Lower leg skin (tissue), 4 donors: Measurements from ENCODE around the gene NRXN3. TPM values are rescaled to one million over a fixed set of nuclear protein-coding genes. Genes with fewer than 3 reads are reported as not detected.

Source experiments
- DNase-seq, 2 donors: peaks; one replicate each; pipeline ENCODE4 v3.0.0-alpha.2; 2019; ENCODE audit warnings: low spot score in 2 of 2
- H3K4me3 ChIP-seq: fragments of 200-600 bp; sonication (generic); 2 replicates; pipeline ENCODE4 v1.5.1; 2017; ENCODE audit warnings: mild to moderate bottlenecking, low read depth; ENCODE audit not compliant: poor library complexity, severe bottlenecking
- CTCF ChIP-seq, 3 donors: fragments of 450-650 bp; IDR thresholded peaks; one replicate each; pipeline ENCODE4 v1.5.1; 2016; ENCODE audit warnings: antibody characterized with exemption in 3 of 3, mild to moderate bottlenecking in 3 of 3, moderate library complexity in 2 of 3
- POLR2A ChIP-seq, 2 donors: fragments of 450-650 bp; IDR thresholded peaks; one replicate each; pipeline ENCODE4 v1.6.1; 2016 to 2017; ENCODE audit warnings: antibody characterized with exemption in 2 of 2, mild to moderate bottlenecking in 1 of 2, moderate library complexity in 1 of 2
- WGBS, 2 donors: methylation state at CpG; one replicate each; pipeline ENCODE4 v1.1.5; 2018; 5-methylcytosine and 5-hydroxymethylcytosine counted together
- intact Hi-C: fragments of 100-400 bp; cut with DNase I; formaldehyde crosslinking; loops from one replicate; pipeline ENCODE4 v1.15.0; 2023; ENCODE audit warnings: low total_unique reads
- total RNA-seq, 4 donors: library from RNA; depleted of rRNA; stranded (reverse); fragments of >200 nt; gene quantifications; one replicate each; pipeline ENCODE4 v1.1.0, GENCODE V29; 2016

Gene NRXN3
- total RNA-seq, 4 donors from 2014 or later = 0.61 to 2.4 (median 1.7) TPM

- intact Hi-C loops = no loop called here
- no peak overlapping the region for H3K4me3 ChIP-seq
- no peak for DNase-seq
- TF ChIP-seq CTCF (IDR thresholded peaks at IDR 0.05) (no peak), POLR2A (IDR thresholded peaks at IDR 0.05) (no peak)
- 85 to 89% methylated on average over 5 of the region's 5 CpGs for WGBS, 2 donors
Observed at GRCh38 chr14:79093531-79093930, 923.4 kb downstream of the NRXN3 start.

DNA sequence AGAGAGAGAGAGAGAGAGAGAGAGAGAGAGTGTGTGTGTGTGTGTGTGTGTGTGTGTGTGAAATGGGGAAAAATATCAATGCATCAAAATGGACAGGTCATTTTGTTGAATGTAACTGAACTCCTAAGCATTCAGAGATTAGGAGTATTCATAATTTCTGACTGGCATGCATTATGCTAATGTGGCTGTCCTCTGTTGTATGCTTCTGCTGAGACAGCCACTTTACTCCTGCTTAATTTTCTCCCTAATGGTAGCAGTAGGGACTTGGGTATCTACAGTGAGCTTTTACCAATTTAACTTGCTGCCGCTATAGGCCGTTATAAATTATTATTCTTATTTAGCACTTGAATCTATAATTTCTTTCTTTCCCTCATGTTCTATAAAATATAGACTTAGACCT, 924.8 kb downstream of the NRXN3 start:
- TF ChIP-seq CTCF (IDR thresholded peaks at IDR 0.05) = no peak
- no peak for TF ChIP-seq POLR2A (IDR thresholded peaks at IDR 0.05)
- no peak for DNase-seq
- intact Hi-C loops = no loop called here
- H3K4me3 ChIP-seq = no peak overlapping the region
- WGBS, 2 donors = 94 to 95% methylated on average over 2 of the region's 2 CpGs

GRCh38 chr14:79096811-79097210, 926.6 kb downstream of the NRXN3 start:
- WGBS, 2 donors = 19 to 59% methylated on average over 1 of the region's 1 CpG
- TF ChIP-seq CTCF (IDR thresholded peaks at IDR 0.05) = no peak
- no peak for TF ChIP-seq POLR2A (IDR thresholded peaks at IDR 0.05)
- H3K4me3 ChIP-seq = no peak overlapping the region
- intact Hi-C loops = no loop called here
- DNase-seq = no peak

DNA sequence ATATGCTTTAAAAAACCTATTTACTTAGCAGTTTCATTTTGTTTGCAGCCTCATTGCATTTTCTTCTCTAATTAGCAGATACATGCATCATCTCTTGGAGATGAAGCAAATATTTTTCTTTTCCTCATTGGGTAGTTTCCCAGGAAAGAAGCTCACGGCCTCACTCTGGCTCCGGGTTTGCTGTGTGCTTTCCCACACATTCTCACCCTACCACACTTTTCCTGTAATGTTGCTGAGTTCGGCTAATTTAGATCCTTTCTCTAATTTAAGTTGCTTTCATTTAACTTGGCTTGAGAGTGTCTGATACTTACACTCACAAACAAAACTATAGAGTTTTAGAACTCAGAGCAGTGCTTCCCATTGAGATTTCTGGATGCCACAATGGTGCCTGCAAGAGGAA, 928.2 kb downstream of the NRXN3 start:
- no peak overlapping the region for H3K4me3 ChIP-seq
- WGBS, 2 donors = 69 to 76% methylated on average over 3 of the region's 3 CpGs
- no peak for DNase-seq
- no peak for TF ChIP-seq POLR2A (IDR thresholded peaks at IDR 0.05)
- no peak for TF ChIP-seq CTCF (IDR thresholded peaks at IDR 0.05)
- intact Hi-C loops = no loop called here

DNA sequence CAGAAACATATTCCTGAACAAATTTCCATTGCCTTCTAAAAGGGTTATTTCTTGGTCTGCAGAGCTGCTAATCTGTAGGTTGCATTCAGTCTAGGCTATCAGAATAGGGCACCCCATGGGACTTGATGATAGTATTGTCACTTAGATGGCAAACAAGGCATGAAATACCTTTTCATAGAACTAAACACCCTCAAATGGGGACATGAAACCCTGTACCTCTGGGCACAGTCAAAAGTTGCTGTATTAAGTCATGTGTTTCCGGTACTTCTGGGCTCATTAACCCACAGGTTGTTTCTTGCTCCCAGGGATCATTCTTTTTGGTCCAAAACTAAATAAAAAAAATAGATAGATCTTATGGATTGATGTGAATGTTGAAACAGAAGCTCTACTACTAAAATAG, 930.4 kb downstream of the NRXN3 start:
- DNase-seq = no peak
- no peak overlapping the region for H3K4me3 ChIP-seq
- intact Hi-C loops = no loop called here
- TF ChIP-seq CTCF (IDR thresholded peaks at IDR 0.05) = no peak
- TF ChIP-seq POLR2A (IDR thresholded peaks at IDR 0.05) = no peak
- WGBS, 2 donors = 95 to 97% methylated on average over 1 of the region's 1 CpG

DNA sequence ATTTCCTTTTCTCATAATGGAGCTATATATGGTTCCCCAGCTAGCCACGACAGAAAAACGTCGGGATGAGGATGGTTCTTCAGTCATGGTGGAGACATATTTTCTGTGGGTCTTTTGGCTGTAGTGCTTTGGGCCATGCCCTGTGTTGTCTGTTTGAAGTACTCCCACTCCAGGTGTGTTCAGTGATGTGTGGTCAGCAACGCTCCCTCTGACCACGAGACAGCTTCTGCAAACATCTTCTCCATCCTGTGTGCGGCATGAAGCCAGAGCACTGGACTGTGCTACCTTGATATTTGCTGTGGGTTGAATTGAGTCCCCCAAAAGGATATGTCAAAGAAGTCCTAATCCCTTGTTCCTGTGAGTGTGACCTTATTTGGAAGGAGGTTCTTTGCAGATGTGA, 931.2 kb downstream of the NRXN3 start:
- WGBS, 2 donors = 77 to 88% methylated on average over 6 of the region's 6 CpGs
- intact Hi-C loops = no loop called here
- DNase-seq = no peak
- TF ChIP-seq POLR2A (IDR thresholded peaks at IDR 0.05) (no peak), CTCF (IDR thresholded peaks at IDR 0.05) (no peak)
- H3K4me3 ChIP-seq = no peak overlapping the region
